ENCODE measurements around the gene GLRA3. TPM values are rescaled to one million over a fixed set of nuclear protein-coding genes. Genes with fewer than 3 reads are reported as not detected.

Gene GLRA3
- polyA plus RNA-seq, 1 donor from 2014 or later = 0.76 TPM

- no peak overlapping the region for H3K9ac ChIP-seq (ENCODE audit: low read length)
- no peaks in the 10 kb centered on the region for H3K27me3 ChIP-seq (ENCODE audit: insufficient read depth, low read depth, low read length)
- H3K36me3 ChIP-seq (ENCODE audit: insufficient read depth, low read length) = no peaks in the 10 kb centered on the region
- H3K4me3 ChIP-seq (ENCODE audit: low read length) = no peak overlapping the region
- H3F3A ChIP-seq (ENCODE audit: insufficient read depth, low read length, poor library complexity, severe bottlenecking) = no peaks in the 10 kb centered on the region
- no peak overlapping the region for H3K27ac ChIP-seq (ENCODE audit: low read length)
- H2AFZ ChIP-seq (ENCODE audit: low read depth, low read length) = no peak overlapping the region
- no peak for TF ChIP-seq REST (IDR thresholded peaks at IDR 0.05; ENCODE audit: borderline replicate concordance)
- H3K9me3 ChIP-seq (ENCODE audit: low read length) = no peaks in the 10 kb centered on the region
- H3K9me2 ChIP-seq (ENCODE audit: insufficient read depth, low read length) = no peaks in the 10 kb centered on the region
- no peaks in the 10 kb centered on the region for H4K20me1 ChIP-seq (ENCODE audit: insufficient read depth)
- H3K79me2 ChIP-seq (replicated peaks; ENCODE audit: insufficient read depth, low read length) = no peaks in the 10 kb centered on the region
- no peak overlapping the region for H3K4me2 ChIP-seq (ENCODE audit: low read length)
Observed at GRCh38 chr4:174611792-174612191, 217.3 kb downstream of the GLRA3 start.

GRCh38 chr4:174607792-174608191 is 221.3 kb downstream of the GLRA3 start:
- no peaks in the 10 kb centered on the region for H3K36me3 ChIP-seq (ENCODE audit: insufficient read depth, low read length)
- no peak overlapping the region for H3K4me2 ChIP-seq (ENCODE audit: low read length)
- no peak for TF ChIP-seq RAD21 (conservative IDR thresholded peaks at IDR 0.05)
- no peak for TF ChIP-seq EP300 (conservative IDR thresholded peaks at IDR 0.05; ENCODE audit: poor library complexity, severe bottlenecking)
- TF ChIP-seq EZH2 (IDR thresholded peaks at IDR 0.05; ENCODE audit: borderline replicate concordance, insufficient read depth, low read length, poor library complexity, severe bottlenecking) = no peak
- TF ChIP-seq MXI1 (conservative IDR thresholded peaks at IDR 0.05; ENCODE audit: poor library complexity, severe bottlenecking) = no peak
- no peak for TF ChIP-seq CTCF (IDR thresholded peaks at IDR 0.05; ENCODE audit: poor library complexity, severe bottlenecking)
- TF ChIP-seq SMC3 (conservative IDR thresholded peaks at IDR 0.05; ENCODE audit: poor library complexity) = no peak
- TF ChIP-seq TAF1 (IDR thresholded peaks at IDR 0.05; ENCODE audit: low read depth) = no peak
- no peak for TF ChIP-seq POLR2AphosphoS5 (IDR thresholded peaks at IDR 0.05)
- TF ChIP-seq REST (IDR thresholded peaks at IDR 0.05; ENCODE audit: borderline replicate concordance) = no peak
- H3K27me3 ChIP-seq (ENCODE audit: insufficient read depth, low read depth, low read length) = no peaks in the 10 kb centered on the region
- no peak overlapping the region for H3K9ac ChIP-seq (ENCODE audit: low read length)
- H3F3A ChIP-seq (ENCODE audit: insufficient read depth, low read length, poor library complexity, severe bottlenecking) = no peaks in the 10 kb centered on the region
- no peak overlapping the region for H3K27ac ChIP-seq (ENCODE audit: low read length)
- no peaks in the 10 kb centered on the region for H3K79me2 ChIP-seq (replicated peaks; ENCODE audit: insufficient read depth, low read length)
- H2AFZ ChIP-seq (ENCODE audit: low read depth, low read length) = no peak overlapping the region
- no peaks in the 10 kb centered on the region for H3K9me2 ChIP-seq (ENCODE audit: insufficient read depth, low read length)
- H3K9me3 ChIP-seq (ENCODE audit: low read length) = no peaks in the 10 kb centered on the region
- H4K20me1 ChIP-seq (ENCODE audit: insufficient read depth) = no peaks in the 10 kb centered on the region
- H3K4me3 ChIP-seq (ENCODE audit: low read length) = no peak overlapping the region
